HG03460 (cell line): ENCODE measurements around the gene GSN.

ENCODE experiments used
- ATAC-seq: cut with Tn5 transposase; IDR thresholded peaks from one replicate; pipeline ENCODE4 v1.9.1; 2021; ENCODE audit not compliant: unreplicated experiment

GSN gene

DNA sequence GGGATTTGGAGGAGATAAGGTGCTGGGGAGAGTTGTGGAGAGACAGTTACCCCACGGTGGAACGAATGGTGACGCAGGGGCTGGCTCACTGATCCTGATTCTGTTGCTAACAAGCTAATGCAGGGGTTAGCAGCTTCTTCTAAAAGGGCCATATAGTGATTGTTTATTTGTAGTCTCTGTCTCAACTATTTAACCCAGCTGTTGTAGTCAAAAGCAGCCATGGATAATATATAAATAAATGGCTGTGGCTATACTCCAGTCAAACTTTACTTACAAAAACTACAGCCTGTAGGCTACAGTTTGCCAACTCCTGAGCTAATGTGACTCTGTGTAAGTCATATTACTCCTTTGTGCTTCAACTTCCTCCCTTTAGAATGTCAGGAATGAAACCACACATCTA lies 80.3 kb downstream of the GSN start:
- no peak for ATAC-seq

DNA sequence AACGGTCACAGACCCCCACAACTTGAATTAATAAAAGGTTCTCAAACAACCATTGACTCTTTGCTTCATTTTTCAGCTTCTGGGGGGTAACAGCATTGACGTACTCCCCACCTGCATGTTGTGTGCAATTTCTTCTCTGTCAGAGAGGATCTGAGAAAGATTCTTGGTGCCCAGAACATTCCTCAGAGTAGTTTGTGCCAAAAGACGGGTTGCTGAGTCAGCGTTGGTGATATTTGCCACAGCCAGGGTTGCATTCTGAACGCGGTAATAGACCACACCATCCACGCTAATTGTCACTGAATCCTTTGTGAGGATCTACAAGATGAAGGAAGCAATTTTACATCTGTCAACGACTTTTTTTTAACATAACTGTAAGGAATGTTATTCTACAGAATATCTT lies 81.0 kb downstream of the GSN start:
- no peak for ATAC-seq

DNA sequence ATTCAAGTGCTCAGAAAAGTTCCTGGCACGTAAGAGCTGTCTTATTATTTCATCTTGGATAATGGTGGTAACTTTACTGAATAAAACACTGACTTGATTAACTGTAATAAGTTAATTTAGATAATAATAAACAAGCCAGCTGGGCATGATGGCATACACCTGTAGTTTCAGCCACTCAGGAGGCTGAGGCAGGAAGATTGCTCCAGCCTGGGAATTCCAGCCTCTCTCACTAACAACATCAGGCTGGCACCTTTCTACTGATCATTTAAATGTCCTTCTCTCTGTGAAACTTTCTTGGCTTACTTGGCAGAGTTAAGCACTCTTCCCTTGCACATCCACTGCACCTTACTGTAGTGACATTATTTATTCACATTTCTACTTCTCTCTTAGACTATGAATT lies 82.1 kb downstream of the GSN start:
- ATAC-seq: no peak

DNA sequence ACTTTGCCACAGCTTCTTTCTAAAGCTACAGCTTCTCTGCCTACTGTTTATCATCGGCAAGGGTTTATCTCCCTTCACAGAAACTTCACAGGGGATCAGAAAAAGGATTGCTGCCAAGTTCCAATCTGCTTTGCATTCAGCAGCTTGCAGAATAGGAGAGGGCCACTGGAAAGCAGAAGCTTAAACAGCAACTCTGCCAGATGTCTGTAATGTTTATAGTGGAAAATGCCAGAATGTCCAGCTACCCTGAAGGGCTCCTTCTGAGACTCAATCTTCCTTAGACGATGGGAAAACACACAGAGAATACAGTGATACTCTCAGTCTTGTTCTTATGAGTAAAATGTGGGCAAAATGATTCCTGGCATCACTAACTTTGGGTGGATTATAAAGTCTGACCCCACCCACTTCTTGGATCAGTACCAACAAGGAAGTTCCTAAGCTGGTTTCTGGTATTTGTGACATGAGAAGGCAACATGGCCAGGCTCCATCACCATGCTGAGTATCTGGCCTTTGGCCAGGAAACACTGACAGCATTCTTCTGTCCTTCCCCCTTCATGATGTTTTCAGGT lies 83.1 kb downstream of the GSN start:
- no peak for ATAC-seq

DNA sequence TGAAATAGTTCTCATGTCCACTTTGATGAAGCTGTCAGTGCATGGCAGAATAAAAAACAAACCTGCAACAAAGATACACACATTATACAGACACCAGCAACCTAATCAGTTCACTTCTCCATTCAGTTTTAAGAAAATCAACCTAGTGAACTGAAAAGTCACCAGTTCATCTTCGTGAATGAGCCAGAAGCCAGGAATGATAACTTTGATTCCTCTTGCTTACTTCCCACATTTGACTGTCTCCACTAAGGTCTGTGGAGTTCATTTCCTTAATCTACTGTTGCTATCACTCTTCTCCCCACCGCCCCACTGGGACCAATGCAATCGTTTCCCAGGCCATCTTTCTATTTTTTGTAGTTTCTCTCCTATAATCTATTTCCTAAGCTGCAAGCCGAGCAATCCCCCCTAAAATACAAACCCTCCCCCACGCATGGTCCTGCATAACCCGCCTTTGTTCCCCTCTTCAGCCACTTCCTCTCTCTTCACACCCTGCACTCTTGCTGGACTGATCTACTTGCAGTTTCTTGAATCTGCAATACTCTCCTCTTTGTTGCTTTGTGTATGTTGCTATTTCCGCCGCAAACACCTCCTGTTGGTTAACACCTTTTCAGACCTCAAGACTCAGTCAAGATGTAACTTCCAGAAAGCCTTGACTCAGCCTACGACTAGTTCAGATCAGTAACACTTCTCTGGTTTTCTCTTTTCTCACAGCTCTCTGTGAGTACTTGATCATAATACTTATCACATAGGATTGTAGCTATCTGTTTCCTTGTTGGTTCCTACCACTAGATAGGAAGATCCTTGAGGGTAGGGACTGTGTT lies 85.5 kb downstream of the GSN start:
- ATAC-seq: peak; percentile 98

DNA sequence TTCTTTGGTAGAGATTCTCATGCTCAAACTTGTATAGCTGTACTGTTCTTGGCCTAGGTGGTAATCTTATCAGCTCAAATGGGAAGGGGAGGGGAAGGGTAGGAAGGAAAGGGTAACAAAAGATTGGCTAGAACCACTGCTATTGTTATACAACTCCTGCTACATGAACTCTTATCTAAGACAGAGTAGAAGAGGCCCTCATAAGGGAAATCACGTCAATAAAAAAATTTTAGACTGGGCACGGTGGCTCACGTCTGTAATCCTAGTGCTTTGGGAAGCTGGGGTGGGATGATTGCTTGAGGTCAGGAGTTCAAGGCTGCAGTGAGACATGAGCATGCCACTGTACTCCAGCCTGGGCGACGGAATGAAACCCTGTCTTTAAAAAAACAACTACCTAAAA lies 86.2 kb downstream of the GSN start:
- ATAC-seq: no peak

DNA sequence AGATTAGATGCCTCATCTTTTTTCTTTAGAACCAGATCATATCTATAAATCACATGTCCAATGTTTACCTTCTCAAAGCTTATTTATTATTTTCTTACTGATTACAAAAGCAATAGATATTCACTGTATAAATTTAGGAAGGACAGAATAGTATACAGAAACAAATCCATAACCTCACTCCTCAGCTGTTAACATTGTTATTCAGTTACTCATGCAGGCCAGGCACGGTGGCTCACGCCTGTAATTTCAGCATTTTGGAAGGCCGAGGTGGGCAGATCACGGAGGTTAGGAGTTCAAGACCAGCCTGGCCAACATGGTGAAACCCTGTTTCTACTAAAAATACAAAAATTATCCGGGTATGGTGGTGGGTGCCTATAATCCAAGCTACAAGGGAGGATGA lies 86.8 kb downstream of the GSN start:
- ATAC-seq: no peak

DNA sequence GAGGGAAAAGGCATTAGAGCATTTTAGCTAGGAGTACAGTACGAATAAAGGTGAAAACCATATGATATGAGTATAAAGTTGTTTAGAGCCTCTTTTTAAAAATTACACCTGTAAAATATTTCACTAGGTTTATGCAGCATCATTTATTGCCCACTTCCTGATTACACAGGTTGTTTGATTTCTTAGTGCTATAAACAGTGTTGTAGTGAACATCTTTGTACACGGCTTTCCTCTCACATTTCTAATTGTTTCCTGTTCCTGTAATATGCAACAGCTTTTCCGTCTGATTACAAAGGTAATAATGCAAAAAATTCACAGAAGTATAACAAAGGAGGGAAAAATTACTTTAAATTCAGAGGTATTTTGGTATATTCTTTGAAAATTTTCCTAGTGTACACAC lies 89.0 kb downstream of the GSN start:
- no peak for ATAC-seq

DNA sequence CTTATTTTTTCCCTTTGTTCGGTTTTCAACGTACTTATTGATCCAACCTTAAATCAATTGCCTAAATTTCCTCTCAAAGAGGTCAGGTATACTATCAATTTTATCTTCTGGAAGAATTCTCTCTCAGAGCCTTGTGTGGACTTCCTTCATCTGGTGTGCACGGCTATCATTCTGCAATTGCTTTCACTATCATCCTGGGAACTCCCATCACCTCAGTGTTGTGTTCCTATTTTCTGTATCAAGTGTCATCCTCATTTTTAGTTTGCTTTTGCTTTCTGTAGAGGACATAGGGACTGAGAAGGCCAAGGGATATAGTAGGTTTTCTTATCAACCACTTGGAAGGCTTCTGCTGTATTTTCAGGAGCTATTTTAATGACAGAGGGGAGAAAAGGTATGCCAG lies 90.8 kb downstream of the GSN start:
- no peak for ATAC-seq

DNA sequence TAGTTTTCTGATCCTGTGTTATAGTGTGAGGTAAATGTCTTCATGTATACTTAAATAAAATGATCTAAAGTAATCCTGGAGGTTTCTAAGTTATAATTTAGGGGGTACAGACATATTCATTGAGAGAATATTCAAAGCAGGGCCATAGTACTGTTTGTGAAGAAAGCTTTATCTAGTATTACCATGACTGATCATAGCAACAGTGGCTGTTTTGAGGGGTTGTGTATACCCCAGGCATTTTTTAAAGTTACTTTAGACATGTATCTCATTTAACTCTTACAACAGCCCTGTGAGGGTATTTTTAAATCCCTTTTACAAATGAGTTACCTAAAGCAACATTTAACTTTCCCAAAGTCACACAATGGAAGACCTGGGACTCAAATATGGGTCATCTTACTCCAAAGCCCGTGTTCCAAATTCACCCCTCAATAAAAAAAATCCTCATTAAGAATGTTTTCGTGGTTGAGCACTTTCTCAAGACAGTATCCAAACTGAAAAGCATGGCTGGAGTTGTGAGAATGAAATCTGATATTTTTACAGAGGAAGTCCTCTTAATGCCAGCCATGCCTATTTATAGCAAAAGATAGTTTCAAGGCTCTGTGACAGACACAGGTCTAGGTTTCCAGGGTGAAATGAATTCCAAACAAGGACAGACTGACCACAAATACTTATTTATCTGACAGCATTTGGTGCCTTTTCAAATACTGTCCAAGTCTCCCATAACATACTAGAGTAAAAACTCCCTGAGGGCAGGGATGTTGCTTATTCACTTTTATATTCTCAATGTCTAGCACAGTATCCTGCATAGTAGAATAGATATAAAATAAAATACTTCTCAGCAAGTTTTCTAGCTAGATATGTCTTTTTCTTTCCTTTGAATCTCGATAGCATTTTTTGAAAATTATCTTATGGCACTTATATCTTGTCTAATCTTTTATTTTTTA lies 91.7 kb downstream of the GSN start:
- ATAC-seq: no peak

DNA sequence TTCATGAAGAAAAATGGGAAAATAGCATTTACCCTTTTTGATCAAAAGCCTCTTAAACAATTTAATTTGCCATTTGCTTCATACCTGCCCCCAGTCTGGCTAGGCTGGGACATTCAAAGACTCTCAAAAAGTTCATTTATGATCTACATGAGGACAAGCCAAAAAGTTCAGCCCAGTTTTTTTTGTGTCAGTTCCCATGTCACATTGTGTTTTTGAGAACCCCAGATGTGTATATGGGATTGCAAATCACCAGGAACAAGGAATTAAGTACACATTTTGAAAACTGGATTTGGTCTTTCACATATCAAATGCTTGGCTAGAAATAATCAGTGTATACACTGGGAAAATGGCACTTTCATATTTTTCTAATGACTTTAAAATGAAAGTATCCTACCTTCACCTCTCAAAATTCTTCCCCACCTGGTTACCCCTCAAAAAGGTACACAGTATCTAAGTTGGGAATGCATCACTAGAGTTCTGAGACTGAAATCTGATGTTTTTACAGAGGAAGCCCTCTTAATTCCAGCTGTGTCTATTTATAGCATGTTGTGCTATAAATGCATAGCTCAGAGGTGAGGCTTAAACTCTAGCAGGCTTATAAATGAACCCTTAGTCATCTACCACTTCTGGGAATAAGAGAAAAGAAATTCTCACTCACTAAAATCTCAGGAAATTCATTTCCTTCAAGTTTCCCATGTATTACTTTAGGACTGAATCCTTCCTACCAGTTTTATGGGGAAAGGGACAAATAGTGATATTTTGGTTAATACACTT lies 92.8 kb downstream of the GSN start:
- ATAC-seq: no peak

DNA sequence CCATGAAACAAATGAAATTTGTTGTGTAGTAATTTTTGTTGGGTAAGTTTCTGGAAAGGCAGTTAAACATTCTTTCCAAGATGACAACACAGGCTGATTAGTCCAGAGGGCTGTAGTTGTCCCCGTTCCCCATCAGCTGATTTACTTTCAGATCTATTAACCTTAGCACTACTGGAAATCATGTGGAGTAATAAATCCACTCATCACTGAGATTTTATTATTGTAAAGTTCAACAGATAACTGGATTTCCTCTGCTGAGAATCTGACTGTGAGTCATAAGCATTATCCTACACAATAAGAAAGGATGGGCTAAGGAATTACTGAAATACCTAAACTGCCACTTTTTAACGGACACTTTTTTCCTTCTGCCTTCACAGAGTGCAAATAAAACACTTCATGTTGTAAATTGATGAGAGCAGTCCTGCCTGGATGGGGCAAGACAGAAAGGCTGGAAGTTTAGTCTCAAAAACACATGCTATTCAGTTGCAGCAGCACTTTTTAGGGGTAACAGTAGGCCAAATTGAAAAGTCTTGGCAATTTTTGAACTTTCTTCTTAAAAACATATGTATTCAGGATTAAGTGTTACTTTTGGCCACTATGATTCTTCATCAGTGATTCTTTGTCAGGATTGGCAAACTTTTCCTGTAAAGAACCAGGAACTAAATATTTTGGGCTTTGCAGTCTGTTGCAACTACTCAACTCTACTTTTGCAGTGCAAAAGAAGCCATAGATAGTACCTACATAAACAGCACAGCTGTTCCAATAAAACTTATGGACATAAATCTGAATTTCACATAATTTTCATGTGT lies 95.1 kb downstream of the GSN start:
- no peak for ATAC-seq

DNA sequence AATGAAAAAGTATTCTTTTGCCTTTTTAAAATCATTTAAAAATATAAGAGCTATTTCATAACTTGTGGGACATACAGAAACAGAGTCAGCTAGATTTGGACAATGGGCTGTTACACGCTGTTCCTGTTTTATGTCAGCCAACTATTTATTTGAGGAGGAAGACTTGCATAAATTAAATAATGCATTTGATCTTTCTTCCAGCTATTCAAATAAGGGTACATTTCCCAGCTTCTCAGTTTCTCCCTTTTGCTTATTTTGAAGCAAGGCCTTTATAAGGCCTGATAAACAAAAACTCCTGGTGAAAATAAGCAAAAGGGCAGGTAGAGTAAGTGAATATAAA lies 95.6 kb downstream of the GSN start:
- ATAC-seq: no peak

DNA sequence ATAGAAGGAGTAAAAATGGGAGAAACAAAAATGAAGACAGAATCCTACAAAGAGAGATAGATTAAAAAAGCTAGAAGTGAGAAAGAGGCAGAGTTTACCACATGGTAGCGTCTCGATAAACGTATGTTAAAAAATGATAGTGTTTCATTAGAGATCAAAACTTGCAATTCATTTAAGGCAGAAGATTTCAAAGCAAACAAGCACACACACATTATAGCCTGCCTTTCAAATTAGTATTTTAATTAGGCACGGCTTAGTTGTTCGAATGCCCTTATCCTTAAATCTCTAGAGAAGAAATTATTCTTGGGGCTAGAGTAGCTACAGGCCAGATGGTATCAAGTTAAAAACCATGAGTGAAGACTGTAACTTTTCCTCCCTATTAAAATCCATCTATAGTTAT lies 96.1 kb downstream of the GSN start:
- ATAC-seq: no peak

DNA sequence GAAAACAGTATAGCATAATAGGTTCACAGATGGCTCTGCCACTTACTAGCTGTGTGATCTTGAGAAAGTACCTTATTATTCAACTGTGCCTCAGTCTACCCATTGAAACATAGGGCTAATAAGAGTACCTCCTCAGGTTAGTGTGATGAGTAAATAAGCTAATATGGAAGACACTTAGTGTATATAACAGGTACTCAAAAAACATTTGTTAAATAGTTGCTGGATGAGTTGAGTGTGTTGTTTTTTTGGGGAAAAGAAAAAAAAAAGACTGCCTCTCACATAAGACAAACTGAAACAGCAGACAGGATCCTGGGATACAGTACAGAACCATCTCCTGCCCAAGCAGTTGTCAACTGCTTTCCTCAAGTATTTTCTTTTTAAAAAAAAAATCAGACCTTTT lies 96.9 kb downstream of the GSN start:
- ATAC-seq: no peak

DNA sequence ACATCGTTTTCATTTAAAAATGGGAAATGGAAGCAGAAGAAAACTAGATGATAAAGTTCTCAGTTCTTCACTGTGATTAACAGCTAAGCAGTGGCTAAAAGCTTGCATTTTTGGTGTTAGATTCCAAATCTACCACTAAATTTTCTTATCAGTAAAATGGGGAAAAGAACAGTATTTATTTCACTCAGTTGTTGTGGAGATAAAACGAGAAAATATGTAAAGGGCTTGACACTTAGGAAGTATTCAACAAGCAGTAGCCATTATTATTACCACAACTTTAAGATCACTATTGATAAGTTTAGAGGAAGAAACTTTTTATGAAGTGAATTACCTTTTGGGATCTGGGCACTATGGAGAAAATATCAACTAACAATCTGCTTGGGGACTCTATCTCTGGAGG lies 97.6 kb downstream of the GSN start:
- ATAC-seq: no peak

DNA sequence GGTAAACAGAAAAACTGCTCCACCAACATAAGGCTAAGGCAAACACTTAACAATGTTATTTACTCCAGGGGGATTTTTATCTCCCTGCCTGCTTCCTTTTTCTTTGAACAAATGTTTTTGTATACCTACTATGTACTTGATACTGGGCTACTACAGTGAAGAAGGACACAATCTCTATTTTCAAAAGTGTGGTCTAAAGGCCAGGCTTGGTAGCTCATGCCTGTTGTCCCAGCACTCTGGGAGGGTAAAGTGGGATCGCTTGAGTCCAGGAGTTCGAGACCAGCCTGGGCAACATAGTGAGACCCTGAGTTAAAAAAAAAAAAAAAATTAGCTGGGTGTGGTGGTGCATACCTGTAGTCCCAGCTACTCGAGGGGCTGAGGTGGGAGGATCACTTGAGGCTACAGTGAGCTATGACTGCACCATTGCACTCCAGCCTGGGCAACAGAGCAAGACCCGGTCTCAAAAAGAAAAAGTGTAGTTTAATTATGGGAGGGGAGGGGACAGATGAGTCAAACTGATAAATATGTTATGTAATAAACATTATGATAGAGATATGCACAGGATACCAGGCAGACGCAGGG lies 98.7 kb downstream of the GSN start:
- ATAC-seq: no peak

DNA sequence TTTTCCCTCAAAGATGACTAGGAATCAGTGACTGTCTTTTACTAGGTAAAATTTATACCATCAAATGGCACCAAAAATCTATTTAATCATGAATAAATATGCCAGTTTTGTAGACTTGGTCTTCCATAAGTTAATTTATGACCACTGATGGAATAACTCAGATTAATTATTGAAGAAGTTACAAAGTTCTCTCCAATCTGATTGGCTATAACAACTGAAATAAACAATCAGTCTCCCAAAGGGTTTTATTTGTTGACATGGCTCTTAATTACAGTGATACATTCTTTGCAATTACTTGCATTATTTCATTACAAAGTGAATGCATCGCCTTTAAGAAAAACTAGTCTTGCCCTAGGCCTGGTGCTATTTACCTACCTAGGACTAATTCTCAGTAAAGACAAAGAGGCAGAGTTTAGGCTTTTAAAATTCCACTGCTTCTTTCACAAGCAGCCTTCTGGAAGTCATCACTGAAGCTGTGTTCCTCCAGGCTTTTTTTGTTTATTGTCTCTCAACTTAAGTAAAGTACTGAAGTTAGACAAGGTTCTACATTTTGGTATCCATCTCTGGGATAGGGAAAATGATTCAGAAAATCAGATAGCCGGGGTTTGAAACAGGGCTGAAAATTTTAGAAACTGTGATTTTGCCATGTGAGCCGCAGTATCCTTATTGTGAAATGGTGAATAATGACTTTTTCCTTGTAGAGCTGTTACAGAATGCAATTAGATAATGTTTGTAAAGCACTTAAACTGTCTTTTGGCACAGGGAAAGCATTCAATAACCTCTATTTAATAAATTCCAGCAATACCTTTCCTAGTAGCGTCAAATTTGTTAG lies 99.6 kb downstream of the GSN start:
- ATAC-seq: no peak

DNA sequence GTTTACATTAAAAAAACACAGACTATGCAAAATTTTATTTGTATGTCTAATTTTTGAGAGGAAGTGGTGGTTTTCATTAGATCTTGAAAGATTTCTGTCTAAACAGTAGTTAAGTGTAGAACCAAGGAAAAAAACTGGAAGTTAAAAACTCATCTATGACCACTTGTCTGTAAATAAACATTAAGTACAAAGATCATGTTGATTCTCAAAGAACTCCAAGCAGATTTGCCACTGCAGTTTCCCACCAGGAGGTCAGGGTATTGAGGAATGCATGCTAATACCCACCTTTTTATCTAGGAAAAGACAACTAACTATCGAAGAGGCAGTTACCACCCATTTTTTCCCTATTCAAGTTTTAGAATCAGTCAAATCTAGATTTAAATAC lies 100.2 kb downstream of the GSN start:
- no peak for ATAC-seq
